MM.1S (cell line): ENCODE data around the gene CCDC124.

Experiments used
- DNase-seq: peaks from one replicate; pipeline ENCODE4 v3.0.0-alpha.2; 2015
- H2AFZ ChIP-seq: fragments of 300-600 bp; sonication (generic); 2 replicates; pipeline ENCODE4 v1.6.0; 2016; ENCODE audit warnings: antibody characterized with exemption, low read length
- H3F3A ChIP-seq: fragments of 300-600 bp; sonication (generic); 2 replicates; pipeline ENCODE4 v1.6.1; 2016; ENCODE audit warnings: mild to moderate bottlenecking, antibody characterized with exemption, low read length, moderate library complexity, mixed read lengths; ENCODE audit not compliant: insufficient read depth
- H3K27ac ChIP-seq: fragments of 300-600 bp; sonication (generic); 2 replicates; pipeline ENCODE4 v1.5.1; 2016; ENCODE audit warnings: mild to moderate bottlenecking, low read length
- H3K27me3 ChIP-seq: fragments of 300-600 bp; sonication (generic); replicated peaks from 2 replicates; pipeline ENCODE4 v1.6.0; 2016; ENCODE audit warnings: low read length; ENCODE audit not compliant: insufficient read depth
- H3K36me3 ChIP-seq: fragments of 300-600 bp; sonication (generic); replicated peaks from 2 replicates; pipeline ENCODE4 v1.6.1; 2016; ENCODE audit warnings: mild to moderate bottlenecking, low read length, mixed read lengths; ENCODE audit not compliant: insufficient read depth
- H3K4me1 ChIP-seq: fragments of 300-600 bp; sonication (generic); 2 replicates; pipeline ENCODE4 v1.6.1; 2016; ENCODE audit warnings: low read length, mixed read lengths
- H3K4me2 ChIP-seq: fragments of 300-600 bp; sonication (generic); 2 replicates; pipeline ENCODE4 v1.6.0; 2016; ENCODE audit warnings: low read depth, low read length
- H3K4me3 ChIP-seq: fragments of 300-600 bp; sonication (generic); 2 replicates; pipeline ENCODE4 v1.5.1; 2016; ENCODE audit warnings: low read length, mixed read lengths
- H3K79me2 ChIP-seq: fragments of 300-600 bp; sonication (generic); 2 replicates; pipeline ENCODE4 v1.6.1; 2016; ENCODE audit warnings: mixed run types, low read length, mixed read lengths
- H3K9ac ChIP-seq: fragments of 300-600 bp; sonication (generic); 2 replicates; pipeline ENCODE4 v1.6.1; 2016; ENCODE audit warnings: low read length, mixed read lengths
- H3K9me2 ChIP-seq: fragments of 300-600 bp; sonication (generic); replicated peaks from 2 replicates; pipeline ENCODE4 v1.6.1; 2016; ENCODE audit warnings: mild to moderate bottlenecking, low read length, mixed read lengths; ENCODE audit not compliant: insufficient read depth
- H3K9me3 ChIP-seq: fragments of 300-600 bp; sonication (generic); replicated peaks from 2 replicates; pipeline ENCODE4 v1.6.1; 2016; ENCODE audit warnings: mild to moderate bottlenecking, low read length, mixed read lengths; ENCODE audit not compliant: insufficient read depth
- H4K20me1 ChIP-seq: fragments of 300-600 bp; sonication (generic); 2 replicates; pipeline ENCODE4 v1.6.1; 2016; ENCODE audit warnings: mild to moderate bottlenecking, low read length, moderate library complexity, mixed read lengths; ENCODE audit not compliant: insufficient read depth
- EZH2 ChIP-seq: fragments of 300-600 bp; sonication (generic); optimal IDR thresholded peaks from 2 replicates; pipeline ENCODE3; 2017; ENCODE audit warnings: low read depth, mild to moderate bottlenecking, antibody characterized with exemption, low read length, mixed read lengths
- EZH2phosphoT487 ChIP-seq: fragments of 300-600 bp; sonication (generic); IDR thresholded peaks from 2 replicates; pipeline ENCODE4 v1.6.1; 2018; ENCODE audit warnings: antibody characterized with exemption, low read length
- TF ChIP-seq, protein P1 (sequence below): fragments of 300-600 bp; sonication (generic); IDR thresholded peaks from 2 replicates; pipeline ENCODE4 v1.5.1; 2016; ENCODE audit warnings: antibody characterized with exemption, low read length, mixed read lengths

Gene CCDC124

DNA sequence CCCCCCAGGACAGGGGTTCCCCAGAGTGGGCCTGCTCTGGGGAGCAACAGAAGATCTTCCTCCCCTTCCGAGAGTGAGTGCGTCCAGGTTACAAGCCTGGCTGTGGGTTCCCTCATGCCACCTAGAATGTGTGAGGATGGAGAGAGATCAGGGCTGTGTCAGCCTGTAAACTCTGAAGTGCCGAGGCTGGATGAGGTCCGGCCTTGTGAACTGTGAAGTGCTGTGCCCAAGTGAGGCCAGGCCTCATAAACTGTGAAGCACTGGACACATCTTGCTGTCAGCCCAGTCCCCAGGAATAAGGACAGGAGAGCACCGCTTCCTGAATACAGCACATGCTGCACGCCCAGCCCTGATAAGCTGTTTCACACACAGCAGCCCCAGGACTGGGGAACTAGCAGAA lies 41.7 kb downstream of the CCDC124 start:
- TF ChIP-seq, protein P1, sequence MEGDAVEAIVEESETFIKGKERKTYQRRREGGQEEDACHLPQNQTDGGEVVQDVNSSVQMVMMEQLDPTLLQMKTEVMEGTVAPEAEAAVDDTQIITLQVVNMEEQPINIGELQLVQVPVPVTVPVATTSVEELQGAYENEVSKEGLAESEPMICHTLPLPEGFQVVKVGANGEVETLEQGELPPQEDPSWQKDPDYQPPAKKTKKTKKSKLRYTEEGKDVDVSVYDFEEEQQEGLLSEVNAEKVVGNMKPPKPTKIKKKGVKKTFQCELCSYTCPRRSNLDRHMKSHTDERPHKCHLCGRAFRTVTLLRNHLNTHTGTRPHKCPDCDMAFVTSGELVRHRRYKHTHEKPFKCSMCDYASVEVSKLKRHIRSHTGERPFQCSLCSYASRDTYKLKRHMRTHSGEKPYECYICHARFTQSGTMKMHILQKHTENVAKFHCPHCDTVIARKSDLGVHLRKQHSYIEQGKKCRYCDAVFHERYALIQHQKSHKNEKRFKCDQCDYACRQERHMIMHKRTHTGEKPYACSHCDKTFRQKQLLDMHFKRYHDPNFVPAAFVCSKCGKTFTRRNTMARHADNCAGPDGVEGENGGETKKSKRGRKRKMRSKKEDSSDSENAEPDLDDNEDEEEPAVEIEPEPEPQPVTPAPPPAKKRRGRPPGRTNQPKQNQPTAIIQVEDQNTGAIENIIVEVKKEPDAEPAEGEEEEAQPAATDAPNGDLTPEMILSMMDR = no peak
- TF ChIP-seq EZH2phosphoT487 (no peak), EZH2 (no peak)
- DNase-seq = no peak
- H3F3A ChIP-seq = no peaks in the 10 kb centered on the region
- peaks cover 85% of the 10 kb centered on the region for H3K27me3 ChIP-seq
- H3K4me3 ChIP-seq = no peak overlapping the region
- H3K4me1 ChIP-seq = no peaks in the 10 kb centered on the region
- no peak overlapping the region for H3K9ac ChIP-seq
- H3K27ac ChIP-seq = no peak overlapping the region
- no peaks in the 10 kb centered on the region for H3K36me3 ChIP-seq
- no peaks in the 10 kb centered on the region for H3K9me3 ChIP-seq
- no peaks in the 10 kb centered on the region for H4K20me1 ChIP-seq
- no peak overlapping the region for H2AFZ ChIP-seq
- H3K9me2 ChIP-seq = no peaks in the 10 kb centered on the region
- no peaks in the 10 kb centered on the region for H3K79me2 ChIP-seq
- no peak overlapping the region for H3K4me2 ChIP-seq

DNA sequence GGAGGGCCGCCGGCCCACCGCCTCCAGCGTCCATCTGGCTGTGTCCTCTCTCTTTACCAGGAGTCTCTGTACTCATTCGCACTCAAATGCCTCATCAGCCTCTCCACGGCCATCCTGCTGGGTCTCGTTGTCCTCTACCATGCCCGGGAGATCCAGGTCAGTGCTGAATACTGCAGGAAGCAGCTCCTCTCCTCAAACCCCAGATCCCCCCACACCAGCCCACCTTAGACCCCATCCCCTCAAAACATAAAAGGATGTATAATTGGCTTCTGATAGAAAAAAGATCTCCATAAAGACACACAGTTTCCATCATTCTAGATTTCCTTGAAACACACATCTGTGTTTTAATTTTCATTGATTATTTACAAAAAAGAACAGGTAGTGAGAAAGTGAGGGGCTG lies 42.2 kb downstream of the CCDC124 start:
- Histone ChIP-seq H3K4me1 (no peaks in the 10 kb centered on the region), H3K4me3 (no peak overlapping the region), H3F3A (no peaks in the 10 kb centered on the region), H3K9ac (no peak overlapping the region), H3K27me3 (peaks cover 86% of the 10 kb centered on the region), H3K4me2 (no peak overlapping the region), H3K9me2 (no peaks in the 10 kb centered on the region), H2AFZ (no peak overlapping the region), H3K79me2 (no peaks in the 10 kb centered on the region), H3K36me3 (no peaks in the 10 kb centered on the region), H3K9me3 (no peaks in the 10 kb centered on the region), H3K27ac (no peak overlapping the region), H4K20me1 (no peaks in the 10 kb centered on the region)
- TF ChIP-seq EZH2 (no peak), EZH2phosphoT487 (no peak)
- TF ChIP-seq, protein P1 = no peak
- no peak for DNase-seq

DNA sequence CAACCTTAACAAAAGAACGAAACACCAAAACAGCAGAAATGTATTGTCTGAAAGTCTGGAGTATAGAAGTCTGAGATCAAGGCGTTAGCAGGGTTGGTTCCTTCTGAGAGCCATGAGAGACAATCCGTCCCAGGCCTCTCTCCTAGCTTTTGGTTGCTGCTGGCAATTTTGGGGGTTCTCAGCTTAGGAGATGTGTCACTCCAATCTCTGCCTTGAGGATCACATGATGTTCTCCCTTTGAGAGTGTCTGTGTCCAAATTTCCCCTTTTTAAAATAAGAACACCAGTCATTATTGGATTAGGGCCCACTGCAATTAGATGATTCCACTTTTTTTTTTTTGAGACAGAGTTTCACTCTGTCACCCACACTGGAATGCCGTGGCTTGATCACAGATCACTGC lies 44.2 kb downstream of the CCDC124 start:
- H3K4me1 ChIP-seq = no peaks in the 10 kb centered on the region
- TF ChIP-seq, protein P1 = no peak
- TF ChIP-seq EZH2phosphoT487 (no peak), EZH2 (no peak)
- no peaks in the 10 kb centered on the region for H3F3A ChIP-seq
- H3K9ac ChIP-seq = no peak overlapping the region
- H3K36me3 ChIP-seq = no peaks in the 10 kb centered on the region
- H3K9me2 ChIP-seq = no peaks in the 10 kb centered on the region
- H3K4me2 ChIP-seq = no peak overlapping the region
- no peak overlapping the region for H3K27ac ChIP-seq
- H3K79me2 ChIP-seq = no peaks in the 10 kb centered on the region
- H4K20me1 ChIP-seq = no peaks in the 10 kb centered on the region
- no peak overlapping the region for H3K4me3 ChIP-seq
- no peak overlapping the region for H2AFZ ChIP-seq
- no peak for DNase-seq
- no peaks in the 10 kb centered on the region for H3K9me3 ChIP-seq
- peaks cover 88% of the 10 kb centered on the region for H3K27me3 ChIP-seq
